Hippocampal formation (tissue), 2 donors: ENCODE measurements around the gene ANKRD10.
"Not testable (repeated sequence)": the region's sequence is repeated elsewhere in the genome, so short reads cannot be mapped to it uniquely, and the experiment has no call there.

Experiments used
- DNase-seq, 2 donors: peaks; one replicate each; lab custom pipeline; 2025; lab: John Stamatoyannopoulos, UW

The ANKRD10 gene

DNA sequence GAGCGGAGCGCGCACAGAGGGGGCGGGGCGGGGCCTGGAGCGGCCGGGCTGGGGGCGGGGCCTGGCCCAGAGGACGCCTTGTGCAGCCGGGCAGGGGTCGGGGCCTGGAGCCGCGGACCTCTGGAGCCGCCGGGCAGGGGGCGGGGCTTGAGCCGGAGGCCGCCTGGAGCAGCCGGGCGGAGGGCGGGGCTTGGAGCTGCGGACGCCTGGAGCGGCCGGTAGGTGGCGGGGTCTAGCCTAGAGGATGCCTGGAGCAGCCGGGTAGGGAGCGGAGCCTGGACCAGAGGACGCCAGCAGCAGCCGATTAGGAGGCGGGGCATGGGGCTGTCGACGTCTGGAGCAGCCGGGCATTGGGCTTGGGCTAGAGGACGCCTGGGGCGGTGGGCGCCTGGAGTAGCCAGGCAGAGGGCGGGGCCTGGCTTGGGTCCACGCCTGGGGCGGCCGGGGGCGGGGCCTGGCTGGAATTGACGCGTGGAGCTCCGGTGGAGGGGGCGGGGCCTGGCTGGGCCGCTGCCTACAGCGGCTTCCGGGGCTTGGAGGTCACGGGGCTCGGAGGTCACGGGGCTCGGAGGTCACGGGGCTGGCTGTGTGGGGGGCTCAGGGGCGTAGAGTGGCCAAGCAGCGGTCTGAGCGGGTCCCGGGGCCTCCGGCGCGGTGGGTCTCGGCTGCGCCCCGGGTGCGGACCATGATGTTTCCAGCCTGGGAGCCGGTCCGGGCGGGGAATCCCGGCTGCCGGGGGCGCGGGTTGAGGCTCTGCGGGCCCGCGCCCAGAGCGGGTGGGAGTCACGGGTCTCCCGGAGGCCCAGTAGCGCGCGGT lies at the start of gene ANKRD10:
ANKRD10 (minus strand) TSS at position 13 of the 817 bp plus-strand sequence. CDS start 135 bp downstream, outside the sequence.
- DNase-seq = peak; percentile 99

GRCh38 chr13:110964229-110965037 lies 49.6 kb upstream of the ANKRD10 start:
- no peak for DNase-seq

DNA sequence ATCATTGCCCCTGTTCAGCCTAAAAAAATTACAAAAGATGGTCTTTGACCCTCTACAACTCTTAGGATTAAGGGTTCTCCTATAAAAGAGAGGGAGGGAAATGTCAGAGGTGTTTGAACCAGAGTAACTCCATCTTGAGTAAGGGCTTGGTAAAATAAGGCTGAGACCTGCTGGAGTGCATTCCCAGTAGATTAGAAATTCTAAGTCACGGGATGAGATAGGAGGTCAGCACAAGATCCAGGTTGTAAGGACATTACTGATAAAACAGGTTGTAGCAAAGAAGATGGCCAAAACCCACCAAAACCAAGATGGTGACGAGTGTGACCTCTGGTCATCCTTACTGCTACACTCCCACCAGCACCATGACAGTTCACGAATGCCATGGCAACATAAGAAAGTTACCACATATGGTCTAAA lies 48.7 kb upstream of the ANKRD10 start:
- no peak for DNase-seq

DNA sequence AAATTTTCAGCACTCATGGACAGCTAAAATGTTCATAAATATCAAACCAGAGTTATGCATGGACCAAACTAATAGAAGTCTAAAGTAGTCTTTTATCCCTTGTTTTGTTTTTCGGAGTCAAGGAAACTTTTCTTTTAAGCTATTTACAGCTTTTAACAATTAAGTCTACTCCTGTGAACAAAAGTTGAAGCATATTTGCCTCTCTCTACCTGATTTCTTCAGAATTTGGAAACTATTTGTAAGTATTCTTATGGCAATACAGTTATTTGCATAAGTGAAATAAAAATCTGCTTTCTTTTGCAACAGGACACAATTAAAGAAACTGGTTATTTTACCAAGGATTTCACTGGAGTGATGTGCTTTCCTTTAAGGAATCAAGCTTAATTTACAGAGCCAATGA lies 47.1 kb upstream of the ANKRD10 start:
- no peak for DNase-seq

GRCh38 chr13:110960204-110960603 lies 45.3 kb upstream of the ANKRD10 start:
- DNase-seq = no peak

- DNase-seq = no peak
Measured at GRCh38 chr13:110957931-110958330, 43.1 kb upstream of the ANKRD10 start.

- no peak for DNase-seq
Measured at GRCh38 chr13:110957181-110957884, 42.5 kb upstream of the ANKRD10 start.

GRCh38 chr13:110956216-110956615 lies 41.3 kb upstream of the ANKRD10 start:
- DNase-seq = not testable (repeated sequence)

- not testable (repeated sequence) for DNase-seq
Measured at GRCh38 chr13:110955608-110956007, 40.7 kb upstream of the ANKRD10 start.

DNA sequence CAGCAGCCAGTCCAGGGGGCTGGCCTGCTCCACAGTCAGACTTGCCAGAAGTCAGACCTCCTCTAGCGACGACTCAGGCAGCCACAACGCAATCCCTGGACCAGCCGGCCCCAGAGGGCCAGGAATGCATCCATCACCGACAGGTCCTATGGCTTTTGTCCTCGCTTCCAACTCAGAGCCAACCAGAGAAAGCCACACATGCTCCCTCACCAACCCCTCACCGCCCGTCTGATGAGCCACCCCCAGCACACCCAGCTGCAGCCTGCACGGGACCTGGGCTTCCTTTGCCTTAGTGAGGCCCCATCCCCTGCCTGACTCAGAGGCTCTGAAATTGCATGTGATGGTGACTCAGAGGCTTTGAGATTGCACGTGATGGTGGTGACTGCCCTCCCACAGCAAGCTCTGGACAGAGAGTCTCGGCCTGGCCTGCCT lies 40.2 kb upstream of the ANKRD10 start:
- not testable (repeated sequence) for DNase-seq

DNA sequence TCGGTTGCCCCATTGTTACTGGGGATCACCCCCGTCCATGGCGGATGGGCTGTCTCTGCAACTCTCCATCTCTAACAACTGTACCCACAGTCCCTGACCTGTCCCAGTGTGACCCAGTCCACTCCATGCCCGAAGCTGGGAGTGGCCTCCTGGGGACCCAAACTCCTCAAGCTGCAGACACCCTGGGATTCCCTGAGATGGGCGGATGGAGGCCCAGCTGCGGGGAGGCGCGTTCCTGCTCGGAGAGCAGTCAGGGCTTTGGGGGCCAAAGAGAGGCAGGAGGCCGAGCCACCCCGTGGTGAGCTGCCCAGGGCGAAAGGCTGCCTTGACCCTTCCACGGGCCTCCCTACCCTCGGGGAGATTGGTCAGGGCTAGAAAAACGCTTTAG lies 39.7 kb upstream of the ANKRD10 start:
- not testable (repeated sequence) for DNase-seq

DNA sequence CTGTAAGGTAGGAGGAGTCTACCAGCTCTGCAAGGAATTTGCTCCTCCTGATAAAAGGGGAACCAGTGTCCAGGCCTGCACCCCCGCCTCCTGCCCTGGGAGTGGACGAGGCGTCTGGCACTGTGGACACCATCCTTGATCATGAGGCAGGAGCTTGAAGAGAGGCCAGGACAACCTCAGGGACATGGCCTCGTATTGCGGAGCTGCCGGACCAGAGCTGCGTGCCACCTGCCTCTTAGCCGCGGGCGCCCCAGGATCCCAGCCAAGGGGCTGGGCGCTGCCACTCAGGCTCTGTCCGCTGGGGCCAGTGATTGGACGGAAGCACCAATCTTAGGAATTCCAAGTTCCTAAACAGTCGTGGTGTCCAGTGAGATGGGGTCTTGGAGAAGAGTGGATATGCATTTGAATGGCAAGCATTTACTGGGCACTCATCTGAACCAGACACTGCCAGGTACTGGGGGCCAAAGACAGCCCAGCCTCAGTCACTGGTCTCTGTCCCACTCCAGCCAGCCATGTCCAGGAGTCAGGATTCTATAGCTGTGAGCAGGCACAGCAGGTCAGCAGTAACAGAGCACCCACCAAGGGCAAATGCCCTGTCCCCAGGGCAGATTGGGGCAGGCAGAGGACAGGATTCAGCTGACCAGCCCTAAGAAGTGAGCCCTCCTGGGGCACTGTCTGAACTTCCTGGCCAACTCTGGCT lies 39.1 kb upstream of the ANKRD10 start:
- DNase-seq = no peak

DNA sequence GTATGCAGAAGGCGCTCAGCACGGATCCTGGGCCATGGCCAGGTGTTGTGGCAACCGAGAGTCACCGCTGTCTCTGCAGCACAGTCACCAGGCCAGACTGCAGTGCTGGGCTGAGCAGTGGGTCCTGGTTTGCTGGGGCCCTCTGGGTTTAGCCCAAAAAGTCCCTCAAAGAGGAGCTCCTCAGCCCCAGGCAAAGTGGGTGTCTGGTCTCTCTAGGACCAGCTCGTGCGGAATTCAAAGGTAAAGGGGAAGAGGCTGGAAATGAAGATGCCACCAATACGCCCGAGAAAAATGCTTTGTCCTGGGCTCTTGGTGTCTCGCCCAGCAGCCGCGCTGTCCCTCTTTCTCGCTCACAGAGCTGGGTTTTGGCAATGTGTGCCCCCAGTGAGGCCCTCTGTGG lies 38.5 kb upstream of the ANKRD10 start:
- DNase-seq = no peak

GRCh38 chr13:110952135-110952534 lies 37.3 kb upstream of the ANKRD10 start:
- not testable (repeated sequence) for DNase-seq

- no peak for DNase-seq
Measured at GRCh38 chr13:110950819-110951570, 36.1 kb upstream of the ANKRD10 start.

DNA sequence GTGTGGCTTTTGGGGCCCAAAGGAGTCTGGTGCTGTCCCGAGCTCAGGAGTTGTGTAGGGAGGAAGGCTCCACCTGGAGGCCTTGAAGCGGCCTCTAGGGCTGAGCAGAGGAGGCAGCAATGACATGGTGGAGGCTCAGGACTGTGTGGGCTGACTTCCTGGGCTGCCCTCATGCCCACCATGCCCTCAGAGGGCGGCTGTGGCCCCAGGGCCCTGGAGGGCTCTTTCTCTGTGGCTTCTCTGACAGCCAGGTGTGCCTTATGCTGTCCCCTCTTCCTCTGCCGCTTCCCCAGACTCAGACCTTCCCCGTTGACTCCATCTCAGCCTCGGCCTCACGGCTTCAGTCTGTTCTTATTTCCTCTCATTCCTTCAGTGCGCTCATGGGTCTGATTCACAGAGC lies 35.5 kb upstream of the ANKRD10 start:
- no peak for DNase-seq

DNA sequence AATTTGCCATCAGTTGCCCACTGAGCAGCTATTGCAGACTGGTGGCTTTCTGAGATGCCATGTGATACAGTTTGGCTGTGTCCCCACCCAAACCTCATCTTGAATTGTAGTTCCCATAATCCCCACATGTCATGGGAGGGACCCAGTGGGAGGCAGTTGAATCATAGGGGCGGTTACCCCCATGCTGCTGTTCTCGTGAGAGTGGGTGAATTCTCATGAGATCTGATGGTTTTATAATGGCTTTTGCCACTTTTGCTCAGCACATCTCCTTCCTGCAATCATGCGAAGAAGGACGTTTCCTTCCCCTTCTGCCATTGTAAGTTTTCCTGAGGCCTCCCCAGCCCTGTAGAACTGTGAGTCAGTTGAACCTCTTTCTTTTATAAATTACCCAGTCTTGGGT lies 34.8 kb upstream of the ANKRD10 start:
- no peak for DNase-seq

DNA sequence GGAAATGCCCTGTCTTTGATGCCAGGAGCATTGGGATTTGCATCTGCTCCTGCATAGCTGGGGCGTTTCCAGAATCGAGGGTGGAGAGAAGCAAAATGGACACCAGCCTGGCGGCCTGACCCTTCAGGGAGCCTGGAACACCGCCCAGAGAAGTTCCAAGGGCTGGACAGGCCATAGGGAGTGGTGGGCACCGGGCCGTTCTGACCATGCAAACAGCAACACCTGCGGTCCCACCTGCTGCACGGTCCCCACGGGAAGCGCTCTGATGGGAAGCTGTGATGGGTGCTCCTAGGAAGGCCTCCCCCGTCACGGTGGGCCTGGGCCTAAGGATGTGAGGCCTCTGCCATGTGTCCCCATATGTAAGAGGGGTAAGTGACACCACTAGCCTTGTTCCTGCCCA lies 34.2 kb upstream of the ANKRD10 start:
- DNase-seq = no peak

GRCh38 chr13:110947338-110947737 lies 32.5 kb upstream of the ANKRD10 start:
- not testable (repeated sequence) for DNase-seq

- DNase-seq = no peak
Measured at GRCh38 chr13:110945928-110946570, 31.2 kb upstream of the ANKRD10 start.
